DMS79 treated with DMSO at 0.1 percent for 48 hours (cell line): ENCODE results near the gene SCGB3A2.
"Not testable (repeated sequence)": the region's sequence is repeated elsewhere in the genome, so short reads cannot be mapped to it uniquely, and the experiment has no call there.

ENCODE experiments used
- DNase-seq: peaks from one replicate; lab custom pipeline; 2025; lab: John Stamatoyannopoulos, UW

SCGB3A2 gene

GRCh38 chr5:147863454-147864158 lies 14.9 kb upstream of the SCGB3A2 start:
- no peak for DNase-seq

GRCh38 chr5:147869112-147869511 lies 9.4 kb upstream of the SCGB3A2 start:
- DNase-seq, result no peak

DNA sequence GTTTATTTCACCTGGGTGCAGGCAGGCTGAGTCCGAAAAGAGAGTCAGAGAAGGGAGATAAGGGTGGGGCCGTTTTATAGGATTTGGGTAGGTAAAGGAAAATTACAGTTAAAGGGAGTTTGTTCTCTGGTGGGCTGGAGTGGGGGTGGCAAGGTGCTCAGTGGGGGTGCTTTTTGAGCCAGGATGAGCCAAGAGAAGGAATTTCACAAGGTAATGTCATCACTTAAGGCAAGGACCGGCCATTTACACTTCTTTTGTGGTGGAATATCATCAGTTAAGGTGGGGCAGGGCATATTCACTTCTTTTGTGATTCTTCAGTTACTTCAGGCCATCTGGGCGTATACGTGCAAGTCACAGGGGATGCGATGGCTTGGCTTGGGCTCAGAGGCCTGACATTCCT lies 8.6 kb upstream of the SCGB3A2 start:
- not testable (repeated sequence) for DNase-seq

GRCh38 chr5:147871980-147872549 lies 6.4 kb upstream of the SCGB3A2 start:
- DNase-seq, result not testable (repeated sequence)

DNA sequence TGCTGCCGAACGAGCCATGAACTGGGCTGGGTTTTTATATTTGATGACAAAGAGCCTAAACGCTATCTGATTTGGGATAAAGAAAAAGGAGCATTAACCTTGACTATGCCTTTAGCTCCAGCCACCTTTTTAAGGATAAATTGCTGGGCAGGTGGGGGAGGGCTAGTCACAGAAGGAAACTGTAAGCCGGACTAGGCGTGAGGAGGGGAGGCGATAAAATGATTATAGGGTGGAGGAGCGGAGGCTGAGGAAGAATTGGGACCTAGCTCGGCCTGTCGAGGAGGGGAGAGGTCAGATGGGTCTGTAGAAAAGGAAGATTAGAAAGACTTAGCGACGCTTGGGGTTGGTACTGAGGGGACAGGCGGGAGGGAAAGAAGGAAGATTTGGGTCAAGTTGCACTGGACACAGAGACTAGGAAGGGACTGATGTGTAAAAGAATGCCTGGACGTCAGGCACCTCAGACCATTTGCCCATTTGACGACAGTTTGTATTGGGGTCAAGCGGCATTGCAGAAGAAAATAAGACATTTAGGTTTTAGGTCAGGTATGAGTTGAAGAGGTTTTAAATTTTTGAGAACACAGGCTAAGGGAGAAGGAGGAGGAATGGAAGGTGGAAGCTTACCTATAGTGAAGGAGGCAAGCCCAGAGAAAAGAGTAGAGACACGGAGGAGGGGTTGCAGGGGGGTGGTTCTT lies 5.6 kb upstream of the SCGB3A2 start:
- DNase-seq, result not testable (repeated sequence)

- not testable (repeated sequence) for DNase-seq
These were observed 4.2 kb upstream of the SCGB3A2 start for GRCh38 chr5:147874118-147874875.

DNA sequence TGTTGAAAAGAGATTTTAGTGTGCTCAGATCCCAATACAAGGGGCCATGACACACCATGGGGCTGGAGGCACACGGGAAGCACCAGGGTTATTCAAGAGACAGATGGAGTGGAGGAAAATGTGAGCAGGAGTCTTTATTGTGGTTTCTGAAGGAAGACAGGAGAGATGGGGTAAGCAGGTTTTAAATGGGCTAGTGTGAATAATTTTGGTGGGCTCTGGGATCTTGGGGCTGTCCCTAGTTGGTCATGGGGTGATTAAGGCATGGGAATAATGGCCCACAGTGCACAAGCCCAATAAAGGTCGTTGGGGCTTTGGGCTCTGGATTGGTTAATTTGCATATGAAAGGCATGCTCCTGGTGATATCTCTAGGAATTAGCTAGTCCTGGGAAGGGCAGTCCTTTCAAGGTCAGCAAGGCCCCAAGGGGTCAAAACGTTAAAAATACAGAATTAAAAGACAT lies 3.6 kb upstream of the SCGB3A2 start:
- DNase-seq, result no peak

DNA sequence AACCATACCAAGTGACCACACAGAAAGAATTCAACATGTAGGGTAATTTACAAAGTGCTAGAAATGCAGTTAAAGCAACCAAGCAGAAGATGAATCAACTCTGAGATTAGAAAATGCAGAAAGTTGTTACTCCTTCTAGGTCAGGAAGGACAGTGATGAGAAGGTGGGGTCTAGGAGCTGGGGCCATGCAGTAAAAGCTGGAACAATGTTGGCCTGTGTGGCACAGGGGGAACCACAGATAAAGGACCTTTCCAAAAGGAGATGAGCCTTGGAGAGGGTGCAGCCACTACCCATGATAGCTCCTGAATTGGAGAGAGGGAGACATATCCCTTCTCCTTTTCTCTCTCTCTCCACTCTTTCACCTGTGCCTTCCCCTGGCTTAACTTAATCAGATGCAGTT lies 2.4 kb upstream of the SCGB3A2 start:
- DNase-seq, result no peak

DNA sequence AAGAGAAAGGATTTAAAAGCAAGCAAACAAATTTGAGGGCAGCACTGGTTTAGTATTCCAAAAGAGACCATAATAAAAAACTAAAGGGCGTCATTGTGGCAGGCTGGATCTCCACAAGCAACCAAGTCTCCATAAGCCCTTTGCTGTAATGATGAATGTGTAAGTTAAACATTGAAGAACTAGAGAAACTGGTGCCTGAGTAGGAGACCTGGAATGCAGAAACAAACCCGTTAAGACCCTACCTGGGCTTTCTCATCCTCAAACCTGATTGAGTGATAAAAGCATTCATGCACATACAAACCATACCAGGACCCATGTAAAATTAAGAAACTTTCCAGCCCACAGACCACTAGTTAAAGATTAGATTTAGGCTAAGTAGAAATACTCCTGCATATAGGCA lies 1.9 kb upstream of the SCGB3A2 start:
- no peak for DNase-seq

DNA sequence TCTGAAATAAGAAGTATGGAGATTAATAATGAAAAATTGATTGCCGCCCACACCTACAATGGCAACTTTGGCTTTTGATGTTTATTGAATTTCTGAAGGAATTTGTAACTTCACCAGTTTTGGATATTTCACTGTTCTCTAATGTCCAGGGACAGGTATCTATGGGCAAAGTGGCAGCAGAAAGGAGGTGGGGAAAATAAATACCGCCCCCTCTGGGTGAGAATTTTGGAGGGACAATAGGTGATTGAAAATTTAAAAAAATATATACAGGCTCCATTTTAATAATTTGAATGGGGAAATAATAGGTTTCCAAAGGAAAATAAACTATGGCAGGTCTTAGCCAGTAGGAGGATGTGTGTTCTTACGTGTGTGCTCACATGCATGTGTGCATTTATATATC lies 1.3 kb downstream of the SCGB3A2 start:
- DNase-seq, result no peak

- DNase-seq, result no peak
These were observed 2.0 kb downstream of the SCGB3A2 start for GRCh38 chr5:147880487-147880886.

- DNase-seq, result no peak
These were observed 4.2 kb downstream of the SCGB3A2 start for GRCh38 chr5:147882586-147883313.

- no peak for DNase-seq
These were observed 8.6 kb downstream of the SCGB3A2 start for GRCh38 chr5:147887026-147887627.

DNA sequence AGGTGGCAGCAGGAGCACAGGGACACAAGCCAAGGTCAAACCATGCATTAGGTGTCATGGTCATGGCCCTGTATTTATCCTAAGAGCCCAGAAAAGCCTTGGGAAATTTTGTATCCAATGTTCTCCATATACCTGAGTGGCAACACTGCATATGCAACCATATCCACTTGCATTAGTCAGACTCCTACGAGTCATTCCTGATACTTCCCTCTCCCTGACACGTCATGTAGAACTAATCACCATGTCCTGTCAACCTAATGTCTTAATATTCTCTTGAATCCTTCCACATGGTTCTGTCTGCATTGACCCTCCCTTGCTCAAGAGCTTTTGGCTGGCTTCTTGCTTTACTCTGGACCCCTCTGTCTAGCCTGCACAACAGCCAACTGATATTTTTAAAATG lies 9.4 kb downstream of the SCGB3A2 start:
- DNase-seq, result no peak

- DNase-seq, result no peak
These were observed 14.3 kb downstream of the SCGB3A2 start for GRCh38 chr5:147892696-147893296.

- DNase-seq, result no peak
These were observed 15.3 kb downstream of the SCGB3A2 start for GRCh38 chr5:147893820-147894219.

DNA sequence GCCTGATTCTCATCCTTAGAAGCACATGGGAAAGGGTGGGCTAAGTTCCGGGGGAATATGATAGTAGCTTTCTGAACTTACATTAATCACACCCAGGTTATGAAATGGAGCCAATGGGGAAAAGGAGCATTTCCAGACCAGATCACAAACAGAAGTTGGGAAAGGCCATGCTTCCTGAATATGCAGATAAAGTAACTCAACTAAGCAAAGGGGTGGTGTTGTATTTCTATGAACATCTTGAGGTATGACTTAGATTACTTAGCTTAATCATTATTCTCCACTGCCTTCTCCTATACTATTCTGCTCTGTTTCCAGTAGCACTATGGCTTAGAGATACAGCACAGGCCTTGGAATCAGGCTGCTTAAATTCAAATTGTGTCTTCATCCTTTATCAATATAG lies 17.4 kb downstream of the SCGB3A2 start:
- DNase-seq, result no peak

- no peak for DNase-seq
These were observed 20.4 kb downstream of the SCGB3A2 start for GRCh38 chr5:147898875-147899401.

GRCh38 chr5:147901599-147902039 lies 23.1 kb downstream of the SCGB3A2 start:
- no peak for DNase-seq

DNA sequence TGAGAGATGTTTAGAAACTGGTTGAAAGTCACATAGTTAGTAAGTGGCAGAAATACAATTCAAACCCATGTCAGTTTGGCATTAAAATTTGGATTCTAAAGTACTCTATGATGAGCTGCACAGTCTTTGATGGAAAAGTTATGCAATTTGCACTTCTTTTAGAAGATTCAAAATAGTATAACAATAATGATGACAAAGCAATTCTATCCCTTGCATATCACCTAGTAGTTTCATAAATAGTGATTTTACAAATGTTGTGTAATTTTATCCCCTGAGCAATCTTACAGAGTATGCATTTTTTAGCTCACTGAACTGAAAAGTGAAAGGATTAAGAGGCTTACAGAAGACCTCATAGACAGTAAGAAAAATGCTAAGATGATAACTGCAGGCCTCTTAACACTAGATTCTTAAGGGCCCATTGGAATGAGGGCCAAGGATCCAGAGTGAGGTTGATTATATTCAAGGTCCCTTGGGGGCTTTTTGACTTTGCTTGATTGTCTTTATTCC lies 24.2 kb downstream of the SCGB3A2 start:
- no peak for DNase-seq
